ENCODE measurements around the gene CORO1C.

- TF ChIP-seq POLR2AphosphoS5 (IDR thresholded peaks at IDR 0.05; ENCODE audit: insufficient read depth in 1 of 2, low read depth in 1 of 2) (no peak), CTCF (IDR thresholded peaks at IDR 0.05) (no peak)
Measured at GRCh38 chr12:108691998-108692808, 39.1 kb downstream of the CORO1C start.
